Measurements from ENCODE around the gene NDUFC1.

The NDUFC1 gene

GRCh38 chr4:139247241-139247640 lies 55.0 kb downstream of the NDUFC1 start:
- no peak for DNase-seq (ENCODE audit: low spot score)

- DNase-seq (ENCODE audit: low spot score): no peak
Measured at GRCh38 chr4:139246166-139246565, 56.1 kb downstream of the NDUFC1 start.

GRCh38 chr4:139245590-139245989 lies 56.7 kb downstream of the NDUFC1 start:
- no peak for DNase-seq (ENCODE audit: low spot score)

DNA sequence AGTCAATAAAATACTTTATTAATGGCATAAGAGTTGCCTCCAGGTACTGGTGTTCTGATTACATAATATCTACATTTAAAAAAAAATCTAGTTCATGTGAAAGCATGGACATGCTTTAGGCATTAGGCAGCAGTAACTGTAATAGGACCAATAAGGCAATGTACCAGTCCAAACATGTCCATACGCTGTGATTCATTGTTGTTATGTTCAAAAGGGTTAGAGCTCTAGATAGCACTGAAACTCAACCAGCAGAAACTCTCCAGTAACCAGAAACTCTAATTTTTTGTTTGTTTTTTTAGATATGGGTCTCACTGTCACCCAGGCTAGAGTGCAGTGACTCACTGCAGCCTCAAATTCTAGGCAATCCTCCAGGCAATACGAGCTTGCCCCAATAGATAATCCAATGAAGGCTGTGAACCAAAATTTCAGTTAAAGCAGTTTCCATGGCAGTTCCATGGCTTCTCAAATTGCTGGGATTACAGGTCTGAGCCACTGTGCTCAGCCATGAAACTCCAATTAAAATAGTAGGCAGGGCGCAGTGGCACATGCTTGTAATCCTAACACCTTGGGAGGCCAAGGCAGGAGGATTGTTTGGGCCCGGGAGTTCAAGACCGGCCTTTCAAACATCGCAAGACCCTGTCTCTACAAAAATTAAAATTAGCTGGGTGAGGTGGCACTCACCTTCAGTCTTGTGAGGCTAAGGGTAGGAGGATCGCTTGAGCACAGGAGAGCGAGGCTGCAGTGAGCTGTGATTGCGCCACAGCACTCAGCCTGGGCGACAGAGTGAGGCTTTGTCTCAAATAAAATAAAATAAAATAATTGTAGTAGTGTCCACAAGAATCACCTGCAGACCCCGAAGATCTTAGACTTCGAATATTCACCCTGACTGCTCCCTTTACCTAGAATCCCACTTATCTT lies 58.6 kb downstream of the NDUFC1 start:
- no peak for DNase-seq (ENCODE audit: low spot score)

GRCh38 chr4:139242511-139243051 lies 59.7 kb downstream of the NDUFC1 start:
- DNase-seq (ENCODE audit: low spot score): no peak

- no peak for DNase-seq (ENCODE audit: low spot score)
Measured at GRCh38 chr4:139241784-139242151, 60.5 kb downstream of the NDUFC1 start.

- no peak for DNase-seq (ENCODE audit: low spot score)
Measured at GRCh38 chr4:139241086-139241783, 61.0 kb downstream of the NDUFC1 start.

All from globus pallidus (tissue), 1 donor.